Dedifferentiated amniotic fluid mesenchymal stem cell (primary cell): Measurements from ENCODE around the gene MEGF9.
A peak's percentile ranks its signal among the peaks of the same experiment; 100 is the strongest.

ENCODE experiments used
- DNase-seq: peaks from one replicate; pipeline ENCODE4 v3.0.0-alpha.2; 2016; ENCODE audit errors: extremely low spot score

Gene MEGF9

DNA sequence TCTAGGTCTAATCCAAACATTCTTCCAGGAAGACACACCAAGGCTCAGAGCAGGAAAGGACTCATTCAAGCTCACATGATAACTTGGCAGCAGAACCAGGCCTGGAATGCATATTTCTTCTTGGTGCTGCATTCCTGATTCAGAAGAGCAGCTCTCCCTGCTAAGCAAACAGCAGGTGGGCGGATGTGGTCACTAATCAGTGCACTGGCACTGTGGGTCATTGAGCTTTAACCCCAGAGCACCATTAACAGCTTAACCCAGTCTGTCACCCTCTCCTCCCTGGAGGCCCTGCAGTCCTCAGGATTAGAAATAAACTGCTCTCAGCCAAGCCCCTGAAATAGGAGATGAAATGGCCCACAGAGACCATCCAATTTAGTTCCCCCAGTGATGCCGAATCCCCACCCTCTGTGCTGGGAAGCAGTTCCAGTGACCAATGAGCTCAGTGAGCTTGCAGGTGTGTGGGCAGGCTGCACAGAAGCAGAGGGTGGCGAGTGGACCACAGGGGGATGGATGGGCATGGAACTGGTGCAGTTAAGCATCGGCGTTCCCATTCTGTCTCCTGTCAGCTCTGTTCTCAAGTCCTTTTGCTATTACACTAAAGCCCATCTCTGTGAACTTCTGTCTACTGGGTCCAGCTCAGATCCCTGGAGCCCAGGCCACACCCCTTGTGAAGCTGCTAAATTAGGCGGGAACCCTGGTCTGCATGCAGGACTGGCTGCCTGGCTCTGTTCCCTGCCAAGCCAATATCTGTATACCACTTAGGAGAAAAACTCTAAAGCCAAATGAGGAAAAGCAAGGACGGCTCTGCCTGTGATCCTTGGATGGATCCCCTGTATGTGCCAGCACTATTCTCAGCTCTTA, 16.6 kb upstream of the MEGF9 start:
- DNase-seq, result peak; percentile 66

DNA sequence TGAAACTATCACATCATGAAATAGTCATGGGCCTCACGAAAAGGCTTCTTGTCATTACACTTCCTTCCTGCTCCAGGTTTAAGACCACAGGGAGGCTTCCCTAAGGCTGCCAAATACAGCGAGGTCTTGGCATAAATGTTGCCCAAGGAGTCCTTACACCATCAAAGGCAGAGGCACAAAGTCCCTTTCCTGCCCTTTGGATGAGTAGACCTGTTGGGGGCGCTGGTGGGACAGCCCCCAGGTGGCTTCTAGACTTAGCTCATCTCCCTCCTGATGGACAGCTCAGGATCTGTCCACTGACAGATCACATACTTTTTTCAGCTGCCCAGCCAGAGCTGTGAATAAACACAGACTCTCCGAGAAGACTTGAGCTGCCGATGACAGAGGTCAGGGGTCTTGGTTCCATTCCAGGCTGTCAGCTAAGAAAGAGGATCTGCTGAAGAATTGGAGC, 15.5 kb upstream of the MEGF9 start:
- no peak for DNase-seq

DNA sequence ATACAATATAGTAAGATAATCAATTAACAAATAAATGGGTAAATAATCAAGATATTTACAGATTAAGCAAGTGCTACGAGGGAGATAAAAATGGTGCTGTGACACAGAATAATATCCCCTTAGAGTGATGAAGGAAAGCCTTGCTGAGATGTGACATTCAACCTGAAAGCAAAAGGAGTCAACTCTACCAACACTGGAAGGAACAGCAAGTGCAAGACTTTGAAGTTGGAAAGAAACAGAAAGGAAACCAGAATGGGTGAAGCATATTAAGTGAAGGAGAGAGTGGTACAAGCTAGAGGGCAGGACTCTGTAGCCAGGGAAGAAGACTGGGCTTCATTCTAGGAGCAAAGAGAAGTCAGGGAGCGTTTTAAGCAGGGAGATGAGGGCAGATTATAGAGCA, 12.2 kb upstream of the MEGF9 start:
- DNase-seq, result no peak

DNA sequence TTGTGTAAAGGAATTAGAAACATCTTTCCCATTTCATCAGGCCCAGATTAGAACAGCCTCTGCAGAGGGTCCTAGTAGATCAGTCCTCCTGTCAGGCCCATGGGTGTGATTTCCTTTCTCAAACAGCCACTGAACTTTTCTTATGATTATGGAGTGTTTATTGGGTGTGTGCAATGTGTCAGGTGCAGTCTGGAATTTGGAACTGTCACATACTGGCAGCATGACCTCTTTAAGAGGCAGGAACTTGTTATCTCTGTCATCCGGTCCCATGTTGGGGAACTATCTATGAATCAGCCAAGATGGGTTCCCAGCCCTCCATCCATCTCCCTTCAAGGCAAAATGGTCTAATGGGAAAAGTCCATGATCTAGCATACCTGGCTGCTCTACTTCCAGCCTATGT, 11.6 kb upstream of the MEGF9 start:
- no peak for DNase-seq

DNA sequence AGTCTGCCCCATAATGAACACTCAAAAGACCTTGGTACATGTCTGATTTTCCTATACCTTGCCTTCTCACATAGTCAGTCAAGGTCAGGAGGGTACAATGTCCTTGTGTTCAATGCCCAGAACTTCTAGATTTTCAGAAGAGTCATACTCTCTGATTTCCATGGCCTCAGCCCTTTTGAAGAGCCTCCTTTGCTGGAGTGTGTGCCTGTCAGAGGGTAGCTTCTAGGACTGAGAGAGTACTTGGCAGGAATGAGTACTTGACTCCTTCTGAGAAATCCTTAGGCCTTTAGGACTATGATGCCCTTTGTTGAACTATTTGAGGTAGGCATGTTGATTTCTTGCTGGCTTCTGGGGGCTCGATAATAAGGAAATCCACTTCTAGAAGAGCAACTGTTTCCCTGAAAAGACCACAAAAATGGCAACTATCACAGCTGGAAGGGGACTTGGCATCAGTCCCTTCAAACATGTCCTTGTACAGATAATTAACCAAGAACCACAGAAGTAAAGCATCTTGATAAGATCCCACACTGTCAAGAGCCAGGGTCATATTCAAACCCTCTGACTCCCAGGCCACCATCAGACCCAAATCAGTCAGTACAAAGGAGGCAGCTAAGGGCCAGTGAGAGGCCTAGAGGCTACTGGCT, 10.6 kb upstream of the MEGF9 start:
- no peak for DNase-seq

DNA sequence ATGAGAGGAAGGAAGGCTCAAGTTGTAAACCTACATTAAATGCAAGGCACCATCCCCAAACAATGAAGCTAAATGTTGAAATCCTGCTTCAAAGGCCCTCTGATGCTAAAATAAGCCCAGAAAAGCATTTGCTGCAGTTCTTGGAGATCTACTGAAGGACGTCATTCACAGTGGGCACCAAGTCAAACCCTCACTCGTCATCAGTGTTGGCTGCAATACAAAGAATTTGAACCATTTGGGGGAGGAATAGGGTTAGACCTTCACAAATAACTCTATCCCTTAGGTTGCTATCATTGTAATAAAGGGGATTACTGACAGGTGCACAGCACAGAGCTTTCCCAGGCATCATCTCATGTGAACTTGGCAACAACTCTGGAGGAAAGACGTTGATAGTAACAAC, 9.3 kb upstream of the MEGF9 start:
- DNase-seq, result no peak

DNA sequence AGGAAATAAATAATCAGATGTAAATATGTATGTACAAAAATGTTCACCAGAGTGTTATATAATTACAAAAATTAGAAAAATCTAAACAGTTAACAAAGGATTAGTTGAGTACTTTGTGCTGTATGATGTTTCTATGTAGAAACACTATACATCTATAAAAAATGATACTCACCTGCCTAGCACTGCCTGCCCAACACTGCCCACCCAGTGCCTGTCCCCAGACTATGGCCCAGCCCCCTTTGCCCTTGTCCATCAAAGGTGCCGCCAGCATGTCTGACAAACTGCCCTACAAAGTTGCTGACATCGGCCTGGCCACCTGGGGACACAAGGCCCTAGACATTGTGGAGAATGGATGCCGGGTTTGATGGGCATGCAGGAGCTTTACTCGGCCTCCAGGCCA, 6.1 kb upstream of the MEGF9 start:
- DNase-seq, result no peak

DNA sequence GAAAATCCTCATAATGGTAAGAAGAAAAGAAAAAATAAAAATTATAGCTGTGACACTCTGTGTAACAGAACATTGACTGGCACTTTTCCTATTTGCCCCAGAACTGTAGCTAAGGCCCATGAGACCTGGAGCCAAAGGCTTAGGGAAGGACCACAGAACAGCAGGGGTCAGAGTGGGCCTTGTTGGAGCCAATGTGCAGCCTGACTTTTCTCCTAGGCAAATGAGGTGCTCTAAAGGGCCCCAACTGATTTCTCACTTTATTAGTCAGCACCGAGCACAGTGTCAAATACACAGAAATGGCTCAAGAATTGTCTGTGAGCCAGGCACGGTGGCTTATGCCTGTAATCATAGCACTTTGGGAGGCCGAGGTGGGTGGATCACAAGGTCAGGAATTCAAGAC, 4.0 kb upstream of the MEGF9 start:
- no peak for DNase-seq

DNA sequence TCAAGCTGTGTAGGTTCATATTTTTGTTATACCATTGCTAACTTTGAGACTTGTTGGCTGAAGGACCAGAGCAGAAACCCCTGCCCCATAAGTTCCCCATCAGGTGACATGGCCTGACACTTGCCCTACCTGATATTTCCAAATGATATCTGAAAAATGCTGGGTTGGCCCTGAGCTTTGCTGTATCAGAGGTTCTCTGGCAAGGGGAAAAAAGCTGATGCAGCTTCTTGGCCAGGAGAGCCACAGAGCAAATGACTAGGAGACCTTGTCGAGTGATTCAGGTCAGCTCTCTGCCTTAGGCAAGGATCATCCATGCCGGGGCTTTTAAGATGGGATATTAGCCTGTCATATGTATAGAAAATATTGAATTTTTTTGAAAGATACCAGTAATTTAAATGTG, 2.9 kb upstream of the MEGF9 start:
- no peak for DNase-seq

DNA sequence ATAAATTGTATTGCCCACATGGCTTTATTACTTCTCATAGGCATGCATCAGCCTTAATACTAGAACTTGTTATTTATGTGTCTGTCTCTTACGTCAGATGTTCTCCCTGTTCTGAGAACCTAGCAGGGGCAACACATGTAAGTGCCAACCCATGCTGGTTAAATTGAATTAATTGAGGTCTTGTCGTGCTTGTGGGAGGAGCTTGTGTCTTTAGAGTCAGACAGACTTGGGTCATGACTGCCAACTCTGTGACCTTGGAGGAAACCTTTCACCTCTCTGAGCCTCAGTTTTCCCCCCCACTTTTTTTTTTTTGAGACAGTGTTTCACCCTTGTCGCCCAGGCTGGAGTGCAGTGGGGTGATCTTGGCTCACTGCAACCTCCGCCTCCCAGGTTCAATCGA, 2.2 kb upstream of the MEGF9 start:
- DNase-seq, result no peak

DNA sequence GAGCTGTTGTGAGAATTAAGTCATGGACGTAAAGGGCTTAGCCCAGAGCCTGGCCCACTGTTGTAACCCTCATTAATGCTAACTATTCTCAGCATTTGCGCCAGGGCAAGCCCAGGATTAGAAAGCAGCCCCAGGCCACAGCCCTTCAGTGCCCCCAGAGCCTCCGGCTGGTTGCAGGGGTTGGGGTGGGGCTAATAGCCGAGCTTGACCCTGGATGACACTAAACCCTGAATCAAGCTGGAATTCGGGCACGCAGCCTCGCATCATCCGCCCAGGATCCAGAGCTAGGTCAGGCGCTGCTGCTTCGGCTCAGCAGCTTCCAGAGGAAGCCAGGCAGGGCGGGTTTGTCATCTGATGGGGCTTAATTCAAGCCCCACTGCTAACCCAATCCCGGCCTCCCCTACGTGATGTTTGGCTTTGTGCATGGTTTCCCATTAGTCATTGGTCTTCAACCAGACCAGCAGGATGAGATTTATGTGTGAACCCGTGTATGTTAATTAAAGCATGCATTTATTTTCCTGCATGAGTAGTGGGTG, 1.2 kb upstream of the MEGF9 start:
- peak; percentile 53 for DNase-seq

DNA sequence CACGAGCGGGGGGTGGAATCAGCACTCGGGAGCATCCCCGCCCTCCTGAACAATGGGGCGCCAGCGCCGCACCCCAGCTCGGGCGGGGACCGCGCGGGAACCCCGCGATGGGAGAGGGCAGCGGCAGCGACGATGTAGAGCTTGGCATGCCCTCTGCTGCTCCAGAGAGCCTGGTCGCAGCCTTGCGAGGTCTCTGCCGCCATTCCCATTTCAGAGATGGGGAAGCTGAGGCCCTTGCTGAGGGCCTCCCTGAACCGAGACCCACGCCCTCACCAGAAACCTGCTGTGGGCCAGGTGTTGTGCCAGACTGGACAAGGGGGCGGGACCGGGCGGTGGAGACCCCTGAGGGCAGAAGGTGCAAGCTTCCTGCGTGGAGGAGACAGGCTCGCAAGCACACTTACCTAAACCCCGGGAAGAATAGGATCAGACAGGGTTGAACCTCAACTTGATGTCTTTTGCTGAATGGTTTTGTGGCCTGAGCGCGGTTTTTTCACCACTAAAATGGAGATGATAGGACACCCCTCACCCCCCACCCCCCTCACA, 647 bp upstream of the MEGF9 start:
- no peak for DNase-seq

DNA sequence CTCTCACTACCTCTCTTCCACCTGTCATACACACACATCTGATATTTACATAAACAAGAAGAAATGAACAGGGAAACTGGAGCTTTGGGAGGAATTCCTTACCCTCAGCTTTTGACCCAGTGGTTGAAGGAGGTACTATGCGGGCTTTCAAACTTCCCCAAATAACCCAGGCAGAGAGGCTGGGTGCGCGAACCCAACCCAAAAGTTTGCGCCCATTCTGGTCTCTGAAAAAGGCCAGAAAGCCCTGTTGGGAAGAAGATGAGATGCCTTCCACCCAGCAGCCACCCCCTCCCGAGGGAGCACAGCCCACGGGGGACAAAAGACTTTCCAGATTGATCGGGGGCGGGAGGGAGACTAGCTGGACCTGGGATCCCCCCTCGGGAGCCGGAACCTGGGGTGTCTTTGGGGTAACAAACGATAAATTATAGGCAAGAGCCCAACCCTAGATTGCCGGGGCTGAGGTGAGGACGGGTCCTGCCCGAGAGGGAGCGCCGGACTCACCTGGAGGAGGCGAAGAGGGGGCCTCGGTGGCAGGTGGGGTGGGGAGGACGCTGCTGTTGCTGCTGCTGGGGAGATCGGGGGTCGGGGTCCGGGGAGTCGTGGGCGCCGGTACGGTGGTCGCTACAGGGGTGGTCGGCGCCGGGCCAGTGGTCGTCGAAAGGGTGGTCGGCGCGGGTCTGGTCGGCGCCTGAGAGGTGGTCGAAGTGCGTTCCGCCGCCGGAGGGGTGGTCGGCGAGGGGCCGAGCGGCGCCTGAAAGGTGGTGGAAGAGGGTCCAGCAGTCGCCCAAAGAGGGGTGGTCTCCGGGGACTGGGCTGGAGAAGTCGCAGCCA, 798 bp downstream of the MEGF9 start:
- no peak for DNase-seq

DNA sequence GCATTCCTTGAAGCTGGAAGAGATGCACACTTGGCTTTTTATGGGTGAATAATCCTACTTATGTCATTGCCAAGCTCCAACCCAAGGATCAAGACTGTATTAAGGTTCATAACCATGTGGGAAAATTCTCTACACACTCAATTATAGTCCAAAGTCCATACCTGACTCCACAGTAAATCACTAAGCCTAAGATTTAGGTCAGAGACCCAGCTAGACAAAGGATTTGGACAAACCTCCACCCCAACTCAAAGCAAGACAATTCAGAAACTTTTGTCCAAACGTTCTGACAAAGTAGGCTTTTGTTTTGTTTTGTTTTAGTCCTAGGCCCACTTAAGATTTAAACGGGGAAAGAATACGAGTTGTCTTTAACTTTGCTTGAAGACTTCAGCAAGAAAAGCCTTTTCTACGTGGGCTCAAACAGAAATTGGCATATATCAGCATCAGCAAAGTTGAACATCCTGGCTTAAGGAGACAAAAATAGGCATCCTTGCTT, 1.7 kb downstream of the MEGF9 start:
- DNase-seq, result no peak

DNA sequence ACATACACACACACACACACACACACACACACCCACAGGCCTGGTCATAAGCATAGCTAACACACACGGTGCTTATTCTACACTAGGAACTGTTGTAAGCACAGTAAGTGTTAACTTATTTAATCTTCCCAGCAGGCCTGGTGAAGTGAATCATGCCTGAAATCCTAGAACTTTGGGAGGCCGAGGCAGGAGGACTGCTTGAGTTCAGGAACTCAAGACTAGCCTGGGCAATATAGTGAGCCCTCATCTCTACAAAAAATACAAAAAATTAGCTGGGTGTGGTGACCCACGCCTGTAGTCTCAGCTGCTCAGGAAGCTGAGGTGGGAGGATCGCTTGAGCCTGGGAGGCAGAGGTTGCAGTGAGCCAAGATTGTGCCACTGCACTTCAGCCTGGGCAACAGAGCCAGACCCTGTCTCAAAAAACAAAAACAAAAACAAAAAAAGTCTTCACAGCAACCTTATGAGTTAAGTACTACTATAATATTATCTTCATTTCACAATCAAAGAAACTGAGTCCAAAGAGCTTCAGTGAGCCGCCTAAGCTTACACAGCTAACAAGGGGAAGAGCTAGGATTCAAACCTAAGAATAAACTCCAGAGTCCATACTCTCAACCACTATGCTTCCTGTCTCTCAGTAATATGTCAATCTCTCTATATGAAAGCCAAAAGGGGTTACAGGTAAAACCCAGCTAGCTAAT, 2.3 kb downstream of the MEGF9 start:
- DNase-seq, result no peak

DNA sequence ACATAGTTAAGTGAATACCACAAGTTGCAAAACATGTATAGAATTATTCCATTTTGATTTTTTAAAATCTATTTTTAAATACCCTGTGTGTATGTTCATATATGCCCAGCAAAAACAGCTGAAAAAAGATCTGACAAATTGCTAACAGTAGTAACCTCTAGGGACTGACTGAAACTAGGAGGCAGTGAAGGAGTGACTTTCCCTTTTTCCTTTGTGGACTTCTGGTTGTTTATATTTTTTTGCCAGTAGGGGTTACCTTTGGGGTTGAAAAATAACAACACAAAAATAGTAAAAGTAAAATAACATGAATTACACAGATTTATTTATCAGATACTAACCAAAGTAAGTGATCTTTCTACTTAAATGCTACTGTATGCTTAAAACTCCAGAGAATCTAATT, 2.9 kb downstream of the MEGF9 start:
- no peak for DNase-seq

DNA sequence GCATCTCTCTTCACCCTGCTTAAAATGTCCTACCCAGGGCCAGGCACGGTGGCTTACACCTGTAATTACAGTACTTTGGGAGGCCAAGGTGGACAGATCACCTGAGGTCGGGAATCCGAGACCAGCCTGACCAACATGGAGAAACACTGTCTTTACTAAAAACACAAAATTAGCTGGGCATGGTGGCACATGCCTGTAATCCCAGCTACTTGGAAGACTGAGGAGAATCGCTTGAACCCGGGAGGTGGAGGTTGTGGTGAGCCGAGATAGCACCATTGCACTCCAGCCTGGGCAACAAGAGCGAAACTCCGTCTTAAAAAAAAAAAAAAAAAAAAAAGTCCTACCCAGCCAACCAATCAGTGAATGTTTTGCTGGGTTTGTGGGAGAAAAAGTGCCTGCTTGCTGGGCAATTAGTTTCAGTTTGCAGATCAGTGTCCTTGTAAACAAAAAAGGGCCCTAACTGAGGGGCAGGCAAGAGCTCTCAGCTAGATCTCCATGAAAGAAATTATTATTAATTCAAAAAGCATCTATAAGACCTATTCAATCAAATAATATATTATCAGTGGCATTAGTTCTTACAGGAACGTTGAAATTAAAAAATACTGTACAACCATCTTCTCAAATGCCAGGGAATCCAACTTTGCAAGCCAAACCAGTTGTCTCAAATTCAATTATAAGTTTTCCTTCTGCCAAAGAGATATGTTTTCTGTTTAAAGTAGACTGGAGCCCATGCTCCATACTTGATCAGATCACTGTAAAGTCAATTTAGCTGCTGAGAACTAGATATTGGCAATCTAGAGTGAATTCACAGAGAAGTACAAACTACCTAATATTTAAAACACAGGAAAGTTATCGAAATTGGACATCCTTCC, 3.9 kb downstream of the MEGF9 start:
- no peak for DNase-seq

DNA sequence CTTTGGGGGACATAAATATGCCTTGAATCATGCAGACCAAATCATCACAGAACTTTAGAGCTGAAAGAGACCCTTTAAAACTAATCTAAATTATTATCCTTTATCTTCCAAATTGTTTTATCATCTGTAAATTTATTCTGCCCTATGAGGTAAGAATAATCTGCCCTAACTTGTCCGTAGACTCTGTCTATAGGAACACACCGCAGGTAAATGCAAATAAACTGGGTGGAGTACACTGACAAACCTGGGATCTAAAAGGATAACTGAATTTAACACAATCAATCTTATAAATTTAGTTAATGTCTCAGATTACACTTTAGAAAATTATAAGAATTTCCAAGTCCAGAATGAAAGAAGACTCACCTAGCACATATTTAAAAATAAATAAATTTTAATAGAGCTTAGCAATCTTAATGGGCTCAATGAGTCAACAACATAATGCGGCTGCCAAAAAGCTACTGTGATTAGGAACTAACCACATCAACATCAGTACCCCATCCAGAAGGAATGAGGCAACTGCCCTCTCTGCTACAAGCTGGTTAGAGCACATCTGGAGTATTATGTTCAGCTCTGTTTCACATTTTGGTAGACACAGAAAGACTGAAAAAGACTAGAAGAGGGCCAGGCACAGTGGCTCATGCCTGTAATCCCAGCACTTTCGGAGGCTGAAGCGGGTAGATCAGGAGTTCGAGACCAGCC, 5.6 kb downstream of the MEGF9 start:
- no peak for DNase-seq

DNA sequence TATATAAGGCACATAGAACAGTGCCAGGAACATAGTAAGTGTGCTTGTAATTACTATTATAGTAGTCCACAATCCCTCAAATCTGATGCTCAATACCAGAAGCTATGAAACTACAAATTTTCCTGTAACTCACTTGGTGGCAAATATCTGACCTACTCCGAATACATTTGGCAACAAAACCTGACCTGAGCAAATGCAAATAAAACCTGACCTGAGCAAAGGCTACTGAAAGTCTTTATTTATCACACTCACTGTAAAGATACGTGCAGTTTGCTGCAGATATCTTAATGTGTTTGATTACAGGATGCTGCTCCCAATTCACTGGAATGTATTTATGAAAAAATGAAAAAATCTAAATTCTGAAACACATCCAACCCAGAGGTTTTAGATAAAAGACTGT, 7.1 kb downstream of the MEGF9 start:
- DNase-seq, result no peak

DNA sequence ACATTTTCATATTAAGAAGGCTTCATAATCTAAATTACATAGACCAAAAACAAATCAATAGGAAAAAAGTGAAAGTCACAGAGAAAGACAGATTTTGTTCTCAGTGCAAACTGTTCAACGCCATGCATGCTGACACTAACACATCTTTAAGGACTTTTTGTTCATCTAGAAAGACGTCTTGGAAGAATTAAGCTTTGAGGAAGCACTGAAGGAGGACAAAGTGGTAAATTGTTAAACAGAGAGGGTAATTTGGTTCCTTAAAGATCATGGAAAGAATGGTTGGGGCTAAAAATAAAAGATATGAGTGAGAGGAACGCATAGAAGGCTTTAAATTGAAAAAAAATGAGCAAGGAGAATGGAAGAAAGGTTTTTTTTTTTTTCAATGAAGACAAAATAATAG, 9.1 kb downstream of the MEGF9 start:
- DNase-seq, result no peak
